IPS-20b (cell line): Measurements from ENCODE around the gene DLG4.

Experiments
- H3K27ac ChIP-seq: one replicate; pipeline ENCODE4 v1.5.1; 2013; ENCODE audit warnings: low read length
- H3K27me3 ChIP-seq: 2 replicates; pipeline ENCODE4 v1.6.1; 2013; ENCODE audit warnings: mild to moderate bottlenecking, low read length, inconsistent platforms; ENCODE audit not compliant: insufficient read depth
- H3K36me3 ChIP-seq: 2 replicates; pipeline ENCODE4 v1.6.1; 2013; ENCODE audit warnings: low read depth, mild to moderate bottlenecking, inconsistent platforms, low read length, moderate library complexity; ENCODE audit not compliant: insufficient read depth
- H3K4me1 ChIP-seq: 2 replicates; pipeline ENCODE4 v1.6.1; 2013; ENCODE audit warnings: mild to moderate bottlenecking, control low read depth, inconsistent platforms, low read length, moderate library complexity; ENCODE audit not compliant: insufficient read depth
- H3K4me3 ChIP-seq: 2 replicates; pipeline ENCODE4 v1.5.1; 2013; ENCODE audit warnings: mild to moderate bottlenecking, low read length, inconsistent platforms
- H3K9ac ChIP-seq: 2 replicates; pipeline ENCODE4 v1.6.1; 2013; ENCODE audit warnings: low read depth, mild to moderate bottlenecking, inconsistent platforms, low read length, moderate library complexity
- H3K9me3 ChIP-seq: 2 replicates; pipeline ENCODE4 v1.6.1; 2013; ENCODE audit warnings: mild to moderate bottlenecking, low read depth, low read length, inconsistent platforms; ENCODE audit not compliant: insufficient read depth

DLG4 gene

GRCh38 chr17:7156342-7156940 is 63.2 kb downstream of the DLG4 start:
- Histone ChIP-seq H3K9me3 (no peaks in the 10 kb centered on the region), H3K27me3 (no peaks in the 10 kb centered on the region; the same call in 1 of the 2 replicates), H3K27ac (no peak overlapping the region), H3K4me1 (no peaks in the 10 kb centered on the region), H3K36me3 (no peaks in the 10 kb centered on the region), H3K4me3 (no peak overlapping the region), H3K9ac (no peak overlapping the region)

GRCh38 chr17:7147772-7148171 is 71.9 kb downstream of the DLG4 start:
- Histone ChIP-seq H3K27ac (no peak overlapping the region), H3K4me3 (no peak overlapping the region), H3K36me3 (no peaks in the 10 kb centered on the region), H3K9ac (no peak overlapping the region), H3K4me1 (peaks cover 5% of the 10 kb centered on the region; the same call in 1 of the 2 replicates), H3K9me3 (no peaks in the 10 kb centered on the region), H3K27me3 (no peaks in the 10 kb centered on the region)

GRCh38 chr17:7146115-7146514 is 73.5 kb downstream of the DLG4 start:
- Histone ChIP-seq H3K4me1 (peaks cover 7% of the 10 kb centered on the region), H3K9me3 (no peaks in the 10 kb centered on the region), H3K4me3 (no peak overlapping the region), H3K9ac (no peak overlapping the region), H3K27me3 (no peaks in the 10 kb centered on the region; the same call in 1 of the 2 replicates), H3K27ac (no peak overlapping the region), H3K36me3 (no peaks in the 10 kb centered on the region)

DNA sequence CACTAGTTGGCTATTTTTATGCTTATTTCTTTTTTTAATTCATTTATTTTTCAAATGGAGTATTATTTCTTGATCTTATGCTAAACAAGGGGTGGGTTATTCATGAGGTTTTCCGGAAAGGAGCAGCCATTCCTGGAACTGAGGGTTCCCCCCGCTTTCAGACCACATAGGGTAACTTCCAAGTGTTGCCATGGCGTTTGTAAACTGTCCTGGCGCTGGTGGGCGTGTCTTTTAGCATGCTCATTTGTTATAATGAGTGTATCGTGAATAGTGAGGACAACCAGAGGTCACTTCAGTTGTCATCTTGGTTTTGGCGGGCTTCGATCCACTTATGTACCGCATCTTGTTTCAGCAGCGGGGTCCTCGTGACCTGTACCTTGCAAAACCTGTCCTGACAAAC is 75.4 kb downstream of the DLG4 start:
- Histone ChIP-seq H3K36me3 (no peaks in the 10 kb centered on the region), H3K4me3 (no peak overlapping the region), H3K9me3 (no peaks in the 10 kb centered on the region), H3K27me3 (no peaks in the 10 kb centered on the region; the same call in 1 of the 2 replicates), H3K4me1 (peaks cover 10% of the 10 kb centered on the region), H3K27ac (no peak overlapping the region), H3K9ac (no peak overlapping the region)

DNA sequence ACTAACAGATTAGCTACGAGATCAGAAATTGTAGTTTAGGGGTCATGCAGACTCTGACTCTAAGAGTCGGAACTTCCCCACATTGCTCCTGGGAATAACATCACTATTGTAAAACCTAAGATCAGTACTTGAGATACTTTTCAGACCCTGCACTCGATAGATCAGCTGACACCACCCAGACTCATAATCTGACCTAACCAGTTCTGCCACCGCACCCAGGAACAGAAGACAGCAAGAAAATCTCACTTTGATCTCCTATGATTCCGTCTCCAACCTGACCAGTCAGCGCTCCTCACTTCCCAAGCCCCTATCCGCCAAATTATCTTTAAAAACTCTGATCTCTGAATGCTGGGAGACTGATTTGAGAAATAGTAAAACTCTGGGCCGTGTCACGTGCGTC is 77.8 kb downstream of the DLG4 start:
- Histone ChIP-seq H3K9me3 (no peaks in the 10 kb centered on the region), H3K27ac (no peak overlapping the region), H3K36me3 (no peaks in the 10 kb centered on the region), H3K9ac (no peak overlapping the region), H3K4me1 (peaks cover 10% of the 10 kb centered on the region), H3K27me3 (peaks cover 6% of the 10 kb centered on the region; the same call in 1 of the 2 replicates), H3K4me3 (no peak overlapping the region)

DNA sequence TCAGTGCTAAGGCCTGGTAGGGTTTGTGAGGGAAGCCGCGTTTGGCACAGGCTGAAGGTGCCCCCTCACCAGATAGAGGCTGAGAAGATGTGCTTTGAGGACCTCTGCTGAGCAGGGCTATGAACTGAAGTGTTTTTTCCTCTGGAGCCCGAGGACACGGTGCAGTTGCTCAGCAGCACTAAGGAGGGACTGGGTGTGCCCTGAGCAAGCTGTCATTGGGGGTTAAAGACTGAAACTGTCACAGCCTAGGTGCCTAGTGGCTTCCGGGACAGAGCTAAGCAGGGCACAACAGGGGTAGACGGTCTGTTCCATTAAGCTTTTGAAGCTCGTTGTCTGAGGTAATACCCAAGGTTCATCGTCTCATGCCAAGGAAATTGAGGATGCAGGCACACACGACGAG is 80.2 kb downstream of the DLG4 start:
- no peak overlapping the region for H3K27ac ChIP-seq
- H3K36me3 ChIP-seq = no peaks in the 10 kb centered on the region
- H3K9me3 ChIP-seq = no peaks in the 10 kb centered on the region
- H3K27me3 ChIP-seq = peaks cover 12% of the 10 kb centered on the region; the same call in 1 of the 2 replicates
- H3K9ac ChIP-seq = no peak overlapping the region
- no peak overlapping the region for H3K4me3 ChIP-seq
- peaks cover 8% of the 10 kb centered on the region for H3K4me1 ChIP-seq

DNA sequence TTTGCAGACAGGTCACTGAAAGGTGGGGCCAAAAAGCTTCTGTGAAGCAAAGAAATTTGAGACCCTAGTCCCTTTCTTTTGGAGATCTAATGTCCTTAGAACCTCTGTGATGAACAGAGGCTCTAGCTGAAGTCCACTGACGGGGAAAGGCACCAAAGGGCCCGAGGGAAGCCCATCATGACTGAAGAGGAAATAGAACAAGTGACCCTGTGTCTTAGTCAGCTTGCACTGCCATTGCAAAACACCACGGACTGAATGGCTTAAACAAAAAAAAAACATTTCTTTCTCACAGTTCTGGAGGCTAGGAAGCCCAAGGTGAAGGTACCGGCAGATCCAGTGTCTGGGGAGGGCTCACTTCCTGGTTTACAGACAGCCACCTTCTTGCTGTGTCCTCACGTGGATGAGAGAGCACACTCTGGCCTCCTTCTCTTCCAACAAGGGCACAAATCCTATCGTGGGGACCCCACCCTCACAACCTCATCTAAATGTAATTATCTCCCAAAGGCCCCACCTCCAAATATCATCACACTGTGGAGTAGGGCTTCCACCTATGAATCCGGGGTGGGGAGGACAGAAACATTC is 80.7 kb downstream of the DLG4 start:
- Histone ChIP-seq H3K9ac (no peak overlapping the region), H3K4me3 (no peak overlapping the region), H3K27ac (no peak overlapping the region), H3K27me3 (peaks cover 17% of the 10 kb centered on the region; the same call in 1 of the 2 replicates), H3K36me3 (no peaks in the 10 kb centered on the region), H3K9me3 (no peaks in the 10 kb centered on the region), H3K4me1 (peaks cover 8% of the 10 kb centered on the region)

GRCh38 chr17:7137171-7137943 is 82.3 kb downstream of the DLG4 start:
- peaks cover 22% of the 10 kb centered on the region; the same call in 1 of the 2 replicates for H3K27me3 ChIP-seq
- H3K4me3 ChIP-seq = no peak overlapping the region
- no peak overlapping the region for H3K27ac ChIP-seq
- H3K4me1 ChIP-seq = peaks cover 12% of the 10 kb centered on the region
- no peaks in the 10 kb centered on the region for H3K9me3 ChIP-seq
- H3K36me3 ChIP-seq = no peaks in the 10 kb centered on the region
- H3K9ac ChIP-seq = no peak overlapping the region
